Spleen (tissue), 11 donors: ENCODE results near the gene CECR2. TPM values are rescaled to one million over a fixed set of nuclear protein-coding genes. Genes with fewer than 3 reads are reported as not detected.

Source experiments
- DNase-seq: peaks from one replicate; pipeline ENCODE4 v3.0.0-alpha.2; 2020
- H3K27ac ChIP-seq, 8 donors: fragments of 200-600 bp; sonication (generic) in 7 of 8; 1 replicate in 4 of 8; 2 replicates in 4 of 8; pipeline versions ENCODE4 v1.5.0 to v1.8.0; 2016 to 2021; ENCODE audit warnings: inconsistent platforms in 4 of 8, mild to moderate bottlenecking in 4 of 8, moderate library complexity in 1 of 8
- H3K27me3 ChIP-seq, 7 donors: fragments of 200-600 bp; sonication (generic) in 6 of 7; replicated peaks in 1 of 7; 1 replicate in 4 of 7; 2 replicates in 3 of 7; pipeline versions ENCODE4 v1.5.0 to v1.8.0; 2016 to 2021; ENCODE audit warnings: inconsistent platforms in 3 of 7, mild to moderate bottlenecking in 1 of 7
- H3K36me3 ChIP-seq, 6 donors: fragments of 200-600 bp; sonication (generic) in 5 of 6; 1 replicate in 4 of 6; 2 replicates in 2 of 6; pipeline versions ENCODE4 v1.5.0 to v1.8.0; 2016 to 2021; ENCODE audit warnings: inconsistent platforms in 2 of 6
- H3K4me1 ChIP-seq, 6 donors: fragments of 200-600 bp; sonication (generic) in 5 of 6; 1 replicate in 3 of 6; 2 replicates in 3 of 6; pipeline versions ENCODE4 v1.5.0 to v1.8.0; 2016 to 2021; ENCODE audit warnings: inconsistent platforms in 3 of 6
- H3K4me3 ChIP-seq, 8 donors: fragments of 200-600 bp; sonication (generic) in 7 of 8; 1 replicate in 4 of 8; 2 replicates in 4 of 8; pipeline versions ENCODE4 v1.5.0 to v1.8.0; 2016 to 2021; ENCODE audit warnings: inconsistent platforms in 4 of 8, mild to moderate bottlenecking in 4 of 8, moderate library complexity in 2 of 8
- H3K9me3 ChIP-seq, 8 donors: fragments of 200-600 bp; sonication (generic) in 7 of 8; 1 replicate in 4 of 8; 2 replicates in 4 of 8; pipeline versions ENCODE4 v1.5.0 to v1.8.0; 2016 to 2021; ENCODE audit warnings: inconsistent platforms in 4 of 8
- POLR2A ChIP-seq, 3 donors: fragments of 450-650 bp; IDR thresholded peaks; one replicate each; pipeline ENCODE4 v1.5.1; 2017; ENCODE audit warnings: antibody characterized with exemption in 3 of 3, mild to moderate bottlenecking in 1 of 3
- POLR2AphosphoS5 ChIP-seq, 3 donors: sonication (generic); formaldehyde crosslinking; IDR thresholded peaks; one replicate each; pipeline ENCODE4 v1.5.1; 2017; ENCODE audit warnings: antibody characterized with exemption in 3 of 3
- WGBS, 5 donors: extraction: QIAGEN DNeasy Blood & Tissue Kit in 3 of 5; methylation state at CpG; one replicate each; pipeline versions ENCODE4 v1.1.5 to v1.1.7; 2013 to 2018; 5-methylcytosine and 5-hydroxymethylcytosine counted together
- intact Hi-C: fragments of 100-400 bp; cut with DNase I; formaldehyde crosslinking; loops from one replicate; pipeline ENCODE4 v1.15.0; 2023; ENCODE audit warnings: low total_unique reads
- polyA plus RNA-seq, 3 donors: library from polyadenylated mRNA; stranded (reverse); fragments of 200-250 nt; gene quantifications; one replicate each; pipeline ENCODE4 v1.2.1, GENCODE V29; 2013
- total RNA-seq, 7 donors: library from RNA; depleted of rRNA in 3 of 7; stranded (reverse); fragments of >200 nt in 3 of 7; fragmentation: NEBNext Ultra II Directional in 4 of 7; extraction: Animal tissue kit (Norgen Biotek cat#: 25700) in 4 of 7; gene quantifications; one replicate each; pipeline versions ENCODE4 v1.1.0 to v1.2.1, GENCODE V29; 2016 to 2021
- TF ChIP-seq, protein P1 (sequence below), 11 experiments: fragments of 200-600 bp in 7 of 11; fragments of 450-650 bp in 4 of 11; sonication (generic) in 4 of 11; IDR thresholded peaks in 8 of 11; conservative IDR thresholded peaks in 3 of 11; 1 replicate in 7 of 11; 2 replicates in 4 of 11; pipeline versions ENCODE4 v1.4.0 to v1.8.0; 2016 to 2021; ENCODE audit warnings: antibody characterized with exemption in 11 of 11, inconsistent platforms in 4 of 11, mild to moderate bottlenecking in 1 of 11
- donor health status: healthy with polysubstance abuse.
- donor health status: DM: no; HTN: no; CAD: no; lungs with moderate emphysema.
- donor health status: DM: no; HTN: no; CAD: no.
- donor health status: Bipolar disorder and iron deficiency.
- donor health status: healthy.
- donor health status: DM: no; HTN: no; CAD: no.
- donor health status: DM: yes; HTN: yes; CAD: no.

The CECR2 gene
- total and polyA plus RNA-seq, 10 donors = 0.05 to 3.0 (median 0.91) TPM

DNA sequence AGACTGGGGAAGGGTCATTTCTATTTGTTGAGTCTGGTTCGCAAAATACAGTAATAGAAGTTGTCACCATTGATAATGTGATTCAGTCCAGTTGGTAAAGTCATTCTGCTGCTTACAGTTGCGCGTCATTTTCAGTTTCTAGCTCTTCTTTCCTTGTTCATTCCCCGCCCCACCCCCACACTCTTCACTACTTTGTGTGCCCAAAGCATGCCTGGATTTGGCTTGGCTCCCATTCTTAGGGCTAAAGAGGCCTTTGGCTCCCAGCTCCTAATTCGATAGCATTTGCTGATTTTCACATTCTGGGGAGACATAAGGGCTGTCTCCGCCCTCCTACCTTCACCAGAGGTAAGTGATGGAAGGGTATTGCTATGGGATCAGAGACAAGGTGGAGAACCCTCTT lies 43.0 kb downstream of the CECR2 start:
- H3K27ac ChIP-seq = no peak overlapping the region
- H3K4me3 ChIP-seq = no peak overlapping the region
- H3K36me3 ChIP-seq = no peaks in the 10 kb centered on the region
- peaks cover 0 to 4% (median 0%) of the 10 kb centered on the region in 7 donors for H3K27me3 ChIP-seq
- H3K9me3 ChIP-seq = no peaks in the 10 kb centered on the region
- no peaks in the 10 kb centered on the region for H3K4me1 ChIP-seq
- no peak for TF ChIP-seq POLR2A (IDR thresholded peaks at IDR 0.05)
- TF ChIP-seq, protein P1, sequence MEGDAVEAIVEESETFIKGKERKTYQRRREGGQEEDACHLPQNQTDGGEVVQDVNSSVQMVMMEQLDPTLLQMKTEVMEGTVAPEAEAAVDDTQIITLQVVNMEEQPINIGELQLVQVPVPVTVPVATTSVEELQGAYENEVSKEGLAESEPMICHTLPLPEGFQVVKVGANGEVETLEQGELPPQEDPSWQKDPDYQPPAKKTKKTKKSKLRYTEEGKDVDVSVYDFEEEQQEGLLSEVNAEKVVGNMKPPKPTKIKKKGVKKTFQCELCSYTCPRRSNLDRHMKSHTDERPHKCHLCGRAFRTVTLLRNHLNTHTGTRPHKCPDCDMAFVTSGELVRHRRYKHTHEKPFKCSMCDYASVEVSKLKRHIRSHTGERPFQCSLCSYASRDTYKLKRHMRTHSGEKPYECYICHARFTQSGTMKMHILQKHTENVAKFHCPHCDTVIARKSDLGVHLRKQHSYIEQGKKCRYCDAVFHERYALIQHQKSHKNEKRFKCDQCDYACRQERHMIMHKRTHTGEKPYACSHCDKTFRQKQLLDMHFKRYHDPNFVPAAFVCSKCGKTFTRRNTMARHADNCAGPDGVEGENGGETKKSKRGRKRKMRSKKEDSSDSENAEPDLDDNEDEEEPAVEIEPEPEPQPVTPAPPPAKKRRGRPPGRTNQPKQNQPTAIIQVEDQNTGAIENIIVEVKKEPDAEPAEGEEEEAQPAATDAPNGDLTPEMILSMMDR (IDR thresholded peaks at IDR 0.05 in 8 of 11, conservative IDR thresholded peaks at IDR 0.05 in 3 of 11) = no peak
- TF ChIP-seq POLR2AphosphoS5 (IDR thresholded peaks at IDR 0.05) = no peak
- intact Hi-C loops = no loop called here
- no peak for DNase-seq
- 84 to 93% (median 92%) methylated on average over 6 of the region's 6 CpGs for WGBS, 5 donors

GRCh38 chr22:17418890-17419324 lies 49.6 kb downstream of the CECR2 start:
- Histone ChIP-seq H3K9me3 (no peaks in the 10 kb centered on the region), H3K27me3 (no peaks in the 10 kb centered on the region), H3K27ac (no peak overlapping the region), H3K4me1 (no peaks in the 10 kb centered on the region), H3K4me3 (no peak overlapping the region), H3K36me3 (no peaks in the 10 kb centered on the region)
- 89 to 97% (median 92%) methylated on average over 13 to 27 of the region's 27 CpGs for WGBS, 5 donors
- DNase-seq = no peak
- intact Hi-C loops = no loop called here
- TF ChIP-seq POLR2A (IDR thresholded peaks at IDR 0.05) (no peak), POLR2AphosphoS5 (IDR thresholded peaks at IDR 0.05) (no peak)
- TF ChIP-seq, protein P1 (IDR thresholded peaks at IDR 0.05 in 8 of 11, conservative IDR thresholded peaks at IDR 0.05 in 3 of 11) = no peak

DNA sequence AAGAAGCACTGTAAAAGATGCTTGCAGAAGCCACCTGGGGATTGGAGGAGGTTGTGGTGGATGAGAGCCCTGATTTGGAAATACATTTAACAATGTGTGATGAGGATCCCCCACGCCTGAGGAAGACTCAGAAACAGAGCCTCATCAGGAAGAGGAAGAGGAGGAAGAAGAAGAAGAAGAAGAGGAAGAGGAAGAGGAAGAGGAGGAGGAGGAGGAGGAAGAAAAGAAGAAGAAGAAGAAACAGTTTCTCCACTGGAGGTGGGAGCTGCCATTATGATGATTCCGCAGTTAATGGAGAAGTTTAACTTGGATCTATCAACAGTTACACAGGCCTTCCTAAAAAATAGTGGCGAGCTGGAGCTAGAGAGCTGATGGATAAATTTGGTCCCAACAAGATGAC lies 50.1 kb downstream of the CECR2 start:
- no peaks in the 10 kb centered on the region for H3K4me1 ChIP-seq
- intact Hi-C loops = no loop called here
- no peaks in the 10 kb centered on the region for H3K27me3 ChIP-seq
- H3K27ac ChIP-seq = no peak overlapping the region
- 81 to 95% (median 86%) methylated on average over 3 of the region's 3 CpGs for WGBS, 5 donors
- no peak overlapping the region for H3K4me3 ChIP-seq
- H3K9me3 ChIP-seq = no peaks in the 10 kb centered on the region
- TF ChIP-seq, protein P1 (IDR thresholded peaks at IDR 0.05 in 8 of 11, conservative IDR thresholded peaks at IDR 0.05 in 3 of 11) = no peak
- TF ChIP-seq POLR2A (IDR thresholded peaks at IDR 0.05) (no peak), POLR2AphosphoS5 (IDR thresholded peaks at IDR 0.05) (no peak)
- no peak for DNase-seq
- no peaks in the 10 kb centered on the region for H3K36me3 ChIP-seq

DNA sequence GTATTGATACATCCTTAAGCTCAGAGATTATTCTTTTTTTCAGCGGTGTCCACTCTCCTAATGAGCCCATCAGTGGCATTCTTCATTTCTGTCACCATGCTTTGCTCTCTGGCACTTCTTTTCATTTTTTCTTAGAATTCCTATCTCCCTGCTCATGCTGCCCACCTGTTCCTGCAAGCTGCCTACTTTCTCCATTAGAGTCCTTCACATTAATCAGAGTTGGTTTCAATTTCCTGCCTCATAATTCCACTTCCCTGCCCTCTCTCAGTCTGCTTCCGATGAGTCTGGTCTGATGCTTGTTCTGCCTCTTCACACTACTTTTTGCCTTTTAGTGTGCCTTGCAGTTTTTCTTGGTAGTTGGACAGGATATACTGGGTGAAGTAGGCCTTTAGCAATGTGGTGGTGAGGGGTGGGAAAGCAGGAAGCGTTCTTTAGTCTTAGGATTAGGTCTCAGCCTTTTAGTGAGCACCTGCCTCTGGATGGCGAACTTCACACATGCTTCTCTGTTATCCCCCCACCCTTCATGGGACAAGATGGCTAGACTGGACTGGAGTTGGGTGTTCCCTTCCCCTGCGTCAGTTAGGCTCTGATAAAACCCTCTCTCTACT lies 53.6 kb downstream of the CECR2 start:
- H3K4me1 ChIP-seq = no peaks in the 10 kb centered on the region
- intact Hi-C loops = no loop called here
- H3K36me3 ChIP-seq = no peaks in the 10 kb centered on the region
- WGBS, 5 donors = 77 to 88% (median 85%) methylated on average over 5 of the region's 5 CpGs
- TF ChIP-seq, protein P1 (IDR thresholded peaks at IDR 0.05 in 8 of 11, conservative IDR thresholded peaks at IDR 0.05 in 3 of 11) = no peak
- no peak for TF ChIP-seq POLR2A (IDR thresholded peaks at IDR 0.05)
- no peak for TF ChIP-seq POLR2AphosphoS5 (IDR thresholded peaks at IDR 0.05)
- no peaks in the 10 kb centered on the region for H3K9me3 ChIP-seq
- H3K27me3 ChIP-seq = no peaks in the 10 kb centered on the region
- H3K4me3 ChIP-seq = no peak overlapping the region
- no peak for DNase-seq
- H3K27ac ChIP-seq = no peak overlapping the region
